Left lung (tissue), 10 donors: ENCODE data around the gene STK10. TPM values are rescaled to one million over a fixed set of nuclear protein-coding genes. Genes with fewer than 3 reads are reported as not detected.

Experiments used
- ATAC-seq: fragments of 200-7000 bp; cut with Tn5 transposase; one replicate; pipeline ENCODE4 v1.9.1; 2020; ENCODE audit warnings: moderate library complexity
- DNase-seq, 4 donors: peaks; one replicate each; pipeline ENCODE4 v3.0.0-alpha.2; 2013 to 2020
- H3K27ac ChIP-seq, 2 donors: fragments of 200-600 bp; sonication (generic) in 1 of 2; one replicate each; pipeline versions ENCODE4 v1.5.0 to v1.8.0; 2020 to 2021
- H3K27me3 ChIP-seq, 2 donors: fragments of 200-600 bp; sonication (generic) in 1 of 2; one replicate each; pipeline versions ENCODE4 v1.5.0 to v1.8.0; 2020 to 2021
- H3K36me3 ChIP-seq, 2 donors: fragments of 200-600 bp; sonication (generic) in 1 of 2; one replicate each; pipeline versions ENCODE4 v1.5.0 to v1.8.0; 2020 to 2021
- H3K4me1 ChIP-seq, 2 donors: fragments of 200-600 bp; one replicate each; pipeline ENCODE4 v1.8.0; 2021
- H3K4me3 ChIP-seq, 2 donors: fragments of 200-600 bp; sonication (generic) in 1 of 2; one replicate each; pipeline versions ENCODE4 v1.5.0 to v1.8.0; 2020 to 2021; ENCODE audit warnings: mild to moderate bottlenecking in 1 of 2
- H3K9me3 ChIP-seq, 2 donors: fragments of 200-600 bp; sonication (generic) in 1 of 2; one replicate each; pipeline versions ENCODE4 v1.5.0 to v1.8.0; 2020 to 2021
- intact Hi-C, 2 donors: fragments of 100-400 bp; cut with DNase I; formaldehyde crosslinking; loops; one replicate each; pipeline versions ENCODE4 v1.11.2 to v1.14.2; 2022
- polyA plus RNA-seq, 6 donors: library from polyadenylated mRNA; unstranded; fragments of 120-200 nt; gene quantifications; one replicate each; pipeline ENCODE4 v1.2.1, GENCODE V29; 2013; ENCODE audit not compliant: insufficient read length in 6 of 6
- total RNA-seq, 2 donors: library from RNA; stranded (reverse); fragmentation: NEBNext Ultra II Directional; extraction: Animal tissue kit (Norgen Biotek cat#: 25700); gene quantifications; one replicate each; pipeline ENCODE4 v1.2.1, GENCODE V29; 2021
- TF ChIP-seq, protein P1 (sequence below), 2 donors: fragments of 200-600 bp; sonication (generic) in 1 of 2; IDR thresholded peaks; one replicate each; pipeline versions ENCODE4 v1.5.0 to v1.8.0; 2021; ENCODE audit warnings: antibody characterized with exemption in 2 of 2
- donor health status: DM: no; HTN: yes; CAD: no.
- donor health status: DM: no; HTN: no; CAD: no.

The STK10 gene
- total and polyA plus RNA-seq, 8 donors = 18.6 to 83.2 (median 21.9) TPM

DNA sequence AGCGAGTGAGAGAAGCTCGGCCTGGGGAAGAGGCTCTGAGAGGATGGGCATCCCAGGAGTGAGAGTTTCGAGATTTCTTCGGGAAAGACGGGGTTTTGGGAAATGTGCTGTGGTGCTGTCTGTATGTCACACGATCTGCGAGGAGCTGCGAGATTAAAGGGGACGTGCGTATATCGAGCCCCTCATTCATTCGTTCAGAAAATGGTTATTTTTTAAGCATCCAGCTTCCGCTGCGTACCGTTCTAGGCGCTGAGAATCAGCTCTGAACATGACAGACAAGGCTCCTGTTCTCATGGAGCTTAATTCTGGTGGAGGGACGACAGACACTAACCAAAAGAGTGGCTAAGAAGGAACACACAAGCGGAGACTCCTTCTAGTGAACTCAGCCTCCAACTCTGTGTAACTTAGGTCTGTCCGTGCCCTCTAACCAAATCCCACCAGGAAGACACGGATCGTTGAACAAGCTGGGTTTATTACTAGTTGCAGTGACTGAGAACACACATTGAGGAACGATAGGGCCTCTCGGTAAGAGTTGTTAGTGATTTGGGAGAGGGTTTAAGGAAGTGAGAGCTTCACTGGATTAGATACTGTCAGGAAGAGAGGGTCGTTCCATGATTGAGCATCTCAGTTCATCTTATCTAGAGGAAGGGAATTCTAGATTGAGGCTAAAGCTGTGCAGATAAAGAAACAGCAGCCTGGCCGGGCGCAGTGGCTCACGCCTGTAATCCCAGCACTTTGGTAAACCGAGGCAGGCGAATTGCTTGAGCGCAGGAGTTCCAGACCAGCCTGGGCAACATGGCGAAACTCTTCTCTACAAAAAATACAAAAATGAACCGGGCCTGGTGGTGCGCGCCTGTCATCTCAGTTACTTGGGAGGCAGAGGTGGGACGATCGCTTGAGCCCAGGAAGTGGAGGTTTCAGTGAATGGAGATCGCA is 180.6 kb downstream of the STK10 start:
- DNase-seq (no peak), ATAC-seq (peak; percentile 3)
- Histone ChIP-seq H3K27me3 (no peaks in the 10 kb centered on the region), H3K4me1 (peaks cover 23 to 43% of the 10 kb centered on the region in 2 donors), H3K9me3 (no peaks in the 10 kb centered on the region), H3K27ac (peak overlapping the region; percentile 95 to 98), H3K4me3 (peak overlapping the region; percentile 66 to 87), H3K36me3 (no peaks in the 10 kb centered on the region)
- TF ChIP-seq, protein P1, sequence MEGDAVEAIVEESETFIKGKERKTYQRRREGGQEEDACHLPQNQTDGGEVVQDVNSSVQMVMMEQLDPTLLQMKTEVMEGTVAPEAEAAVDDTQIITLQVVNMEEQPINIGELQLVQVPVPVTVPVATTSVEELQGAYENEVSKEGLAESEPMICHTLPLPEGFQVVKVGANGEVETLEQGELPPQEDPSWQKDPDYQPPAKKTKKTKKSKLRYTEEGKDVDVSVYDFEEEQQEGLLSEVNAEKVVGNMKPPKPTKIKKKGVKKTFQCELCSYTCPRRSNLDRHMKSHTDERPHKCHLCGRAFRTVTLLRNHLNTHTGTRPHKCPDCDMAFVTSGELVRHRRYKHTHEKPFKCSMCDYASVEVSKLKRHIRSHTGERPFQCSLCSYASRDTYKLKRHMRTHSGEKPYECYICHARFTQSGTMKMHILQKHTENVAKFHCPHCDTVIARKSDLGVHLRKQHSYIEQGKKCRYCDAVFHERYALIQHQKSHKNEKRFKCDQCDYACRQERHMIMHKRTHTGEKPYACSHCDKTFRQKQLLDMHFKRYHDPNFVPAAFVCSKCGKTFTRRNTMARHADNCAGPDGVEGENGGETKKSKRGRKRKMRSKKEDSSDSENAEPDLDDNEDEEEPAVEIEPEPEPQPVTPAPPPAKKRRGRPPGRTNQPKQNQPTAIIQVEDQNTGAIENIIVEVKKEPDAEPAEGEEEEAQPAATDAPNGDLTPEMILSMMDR (IDR thresholded peaks at IDR 0.05) = no peak
- intact Hi-C loops = no loop called here

DNA sequence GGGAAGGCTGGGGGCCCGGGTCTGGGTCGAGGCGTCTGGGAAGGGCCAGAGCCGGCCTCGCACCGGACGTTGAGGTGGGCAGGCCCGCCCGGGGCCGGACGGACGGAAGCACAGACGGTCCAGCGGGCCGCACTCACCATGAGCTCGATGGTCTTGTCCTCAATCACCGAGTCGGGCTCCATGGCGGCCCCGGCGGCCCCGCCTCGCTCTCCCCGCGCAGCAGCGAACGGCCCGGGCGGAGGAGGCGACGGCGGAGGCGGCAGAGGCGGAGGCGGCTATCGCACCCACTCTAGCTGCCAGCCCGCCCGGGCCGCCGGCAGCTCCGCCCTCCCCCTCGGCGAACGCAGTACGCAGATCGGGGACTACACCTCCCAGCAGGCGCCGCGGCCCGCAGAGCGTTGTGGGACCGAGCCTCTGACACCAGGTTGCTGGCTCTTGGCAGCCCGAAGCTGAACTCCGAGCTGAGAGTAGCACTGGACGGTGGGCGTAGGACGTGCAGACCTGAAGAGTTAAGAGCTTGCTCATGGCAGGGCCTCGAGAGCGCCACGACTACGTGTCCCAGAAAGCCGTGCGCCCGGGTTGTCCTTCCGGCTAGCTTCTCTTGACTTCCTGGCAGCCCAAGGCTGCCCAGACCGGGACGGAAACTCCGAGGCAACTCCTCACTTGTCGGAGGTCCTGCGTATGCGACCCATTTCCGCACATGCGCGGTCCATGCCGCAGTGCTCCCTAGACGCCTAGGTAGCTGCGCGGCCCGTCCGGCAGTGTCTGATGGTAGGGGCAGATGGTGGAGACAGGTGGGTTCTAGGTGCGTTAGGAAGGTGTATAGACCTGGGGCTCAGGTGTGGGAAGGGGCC is 181.5 kb downstream of the STK10 start, which contains the start of gene FBXW11:
TSS of gene FBXW11 (minus strand) at position 318 of the 854 bp plus-strand sequence. CDS start at position 182, 136 bp downstream.
- H3K27me3 ChIP-seq = no peaks in the 10 kb centered on the region
- intact Hi-C loops = no loop called here
- H3K4me1 ChIP-seq = peaks cover 24 to 52% of the 10 kb centered on the region in 2 donors
- peak; percentile 96 to 99 (median 98) for DNase-seq
- H3K36me3 ChIP-seq = no peaks in the 10 kb centered on the region
- no peaks in the 10 kb centered on the region for H3K9me3 ChIP-seq
- peak within 1 kb of the TSS; percentile 95 to 98 for H3K27ac ChIP-seq
- ATAC-seq = peak; percentile 90
- TF ChIP-seq, protein P1 (IDR thresholded peaks at IDR 0.05) = no peak
- H3K4me3 ChIP-seq = peak within 1 kb of the TSS; percentile 66 to 87

DNA sequence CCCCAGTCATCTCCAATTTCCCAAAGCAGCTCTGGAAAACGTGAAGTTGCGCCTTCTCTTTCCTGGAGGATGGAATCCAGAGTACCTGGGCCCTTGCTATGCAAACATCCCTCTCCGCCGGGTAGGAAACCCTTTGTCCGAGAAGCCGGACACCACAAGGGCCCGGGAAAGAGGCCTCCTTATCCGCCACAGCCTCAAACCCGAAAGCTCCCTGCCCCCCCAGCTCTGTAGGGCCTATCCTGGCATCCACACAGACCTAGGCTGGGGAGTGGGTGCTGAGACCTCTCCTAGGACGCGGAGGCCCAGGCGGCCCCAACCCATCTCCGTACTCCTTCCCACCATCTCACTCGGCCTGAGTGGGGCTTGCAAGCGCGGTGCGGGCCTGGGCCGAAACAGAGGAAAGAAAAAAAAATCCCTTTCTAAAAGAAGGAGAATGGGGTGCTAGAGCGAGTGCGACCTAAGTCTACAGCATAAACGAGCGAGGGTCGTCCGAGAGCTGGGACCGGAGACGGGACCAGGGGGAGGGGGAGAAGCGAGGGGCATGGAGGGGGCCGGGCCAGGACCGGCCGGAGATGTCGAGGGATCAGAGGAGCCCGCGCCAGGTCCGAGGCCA is 182.2 kb downstream of the STK10 start:
- peaks cover 24 to 59% of the 10 kb centered on the region in 2 donors for H3K4me1 ChIP-seq
- H3K4me3 ChIP-seq = peak overlapping the region; percentile 66 to 87
- H3K36me3 ChIP-seq = no peaks in the 10 kb centered on the region

DNA sequence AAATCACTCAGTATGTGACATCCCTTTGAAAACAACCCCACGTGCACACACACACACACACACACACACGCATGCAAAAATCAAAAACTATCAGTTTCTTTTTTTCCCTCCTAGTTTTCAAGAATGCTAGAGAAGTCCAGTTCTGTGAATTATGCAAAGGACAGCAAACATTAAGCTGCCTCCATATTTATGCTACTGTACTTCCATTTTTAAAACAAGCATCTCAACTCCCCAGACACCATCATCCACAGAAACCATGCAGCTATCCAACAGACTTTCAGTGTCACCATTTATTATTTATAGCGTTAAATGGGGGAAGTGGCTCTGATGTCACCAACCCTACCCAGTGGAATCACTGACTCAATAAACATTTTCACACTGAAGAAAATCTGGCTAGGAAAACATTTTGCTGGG is 183.2 kb downstream of the STK10 start:
- TF ChIP-seq, protein P1 (IDR thresholded peaks at IDR 0.05) = no peak
- intact Hi-C loops = no loop called here
- Histone ChIP-seq H3K4me1 (peaks cover 24 to 69% of the 10 kb centered on the region in 2 donors), H3K27ac (peak overlapping the region; percentile 95 to 98), H3K27me3 (no peaks in the 10 kb centered on the region), H3K9me3 (no peaks in the 10 kb centered on the region), H3K4me3 (peak overlapping the region; percentile 66 to 87), H3K36me3 (no peaks in the 10 kb centered on the region)
- DNase-seq = peak in 1 of 4 donors; percentile 21
- no peak for ATAC-seq

More for the DNA sequence above, 182.2 kb downstream of the STK10 start:
- TF ChIP-seq, protein P1 (IDR thresholded peaks at IDR 0.05) = no peak
- intact Hi-C loops = no loop called here
- peak overlapping the region; percentile 95 to 98 for H3K27ac ChIP-seq
- peak in 2 of 4 donors; percentile 23 to 30 for DNase-seq
- peak; percentile 8 for ATAC-seq
- no peaks in the 10 kb centered on the region for H3K9me3 ChIP-seq
- no peaks in the 10 kb centered on the region for H3K27me3 ChIP-seq
